ENCODE results near the gene RFX2.

RFX2 gene

DNA sequence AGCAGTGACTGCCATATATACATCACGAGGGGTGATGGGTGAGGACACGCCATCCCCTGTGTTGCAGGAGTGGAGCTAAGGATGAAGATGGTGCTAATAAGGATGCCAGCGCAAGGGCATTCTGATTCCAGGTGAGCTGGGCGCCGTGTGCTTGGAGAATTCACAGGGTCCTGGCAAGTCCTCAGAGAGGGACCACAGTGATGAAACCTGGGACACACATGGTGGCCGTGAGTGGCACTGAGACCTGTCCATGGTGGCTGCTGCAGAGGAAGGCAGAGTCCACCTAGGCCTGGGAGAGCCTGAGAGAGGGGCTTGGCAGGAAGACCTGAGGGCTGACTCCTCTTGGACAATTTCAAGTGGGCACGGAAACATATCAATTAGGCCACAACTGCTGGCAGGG lies 65.2 kb downstream of the RFX2 start:
- TF ChIP-seq, protein P1, sequence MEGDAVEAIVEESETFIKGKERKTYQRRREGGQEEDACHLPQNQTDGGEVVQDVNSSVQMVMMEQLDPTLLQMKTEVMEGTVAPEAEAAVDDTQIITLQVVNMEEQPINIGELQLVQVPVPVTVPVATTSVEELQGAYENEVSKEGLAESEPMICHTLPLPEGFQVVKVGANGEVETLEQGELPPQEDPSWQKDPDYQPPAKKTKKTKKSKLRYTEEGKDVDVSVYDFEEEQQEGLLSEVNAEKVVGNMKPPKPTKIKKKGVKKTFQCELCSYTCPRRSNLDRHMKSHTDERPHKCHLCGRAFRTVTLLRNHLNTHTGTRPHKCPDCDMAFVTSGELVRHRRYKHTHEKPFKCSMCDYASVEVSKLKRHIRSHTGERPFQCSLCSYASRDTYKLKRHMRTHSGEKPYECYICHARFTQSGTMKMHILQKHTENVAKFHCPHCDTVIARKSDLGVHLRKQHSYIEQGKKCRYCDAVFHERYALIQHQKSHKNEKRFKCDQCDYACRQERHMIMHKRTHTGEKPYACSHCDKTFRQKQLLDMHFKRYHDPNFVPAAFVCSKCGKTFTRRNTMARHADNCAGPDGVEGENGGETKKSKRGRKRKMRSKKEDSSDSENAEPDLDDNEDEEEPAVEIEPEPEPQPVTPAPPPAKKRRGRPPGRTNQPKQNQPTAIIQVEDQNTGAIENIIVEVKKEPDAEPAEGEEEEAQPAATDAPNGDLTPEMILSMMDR (IDR thresholded peaks at IDR 0.05; ENCODE audit: low read depth, low read length): no peak
- in situ Hi-C loops (cut with HindIII; ENCODE audit: low sequenced_read_pairs): loop anchor here (25.0 kb wide), 1 partner anchor 92 kb away; the partner anchor contains the start of gene ACSBG2
- no peak overlapping the region for H3K4me3 ChIP-seq (ENCODE audit: low read depth, low read length)
- no peak for DNase-seq (ENCODE audit: low read depth, low spot score)

DNA sequence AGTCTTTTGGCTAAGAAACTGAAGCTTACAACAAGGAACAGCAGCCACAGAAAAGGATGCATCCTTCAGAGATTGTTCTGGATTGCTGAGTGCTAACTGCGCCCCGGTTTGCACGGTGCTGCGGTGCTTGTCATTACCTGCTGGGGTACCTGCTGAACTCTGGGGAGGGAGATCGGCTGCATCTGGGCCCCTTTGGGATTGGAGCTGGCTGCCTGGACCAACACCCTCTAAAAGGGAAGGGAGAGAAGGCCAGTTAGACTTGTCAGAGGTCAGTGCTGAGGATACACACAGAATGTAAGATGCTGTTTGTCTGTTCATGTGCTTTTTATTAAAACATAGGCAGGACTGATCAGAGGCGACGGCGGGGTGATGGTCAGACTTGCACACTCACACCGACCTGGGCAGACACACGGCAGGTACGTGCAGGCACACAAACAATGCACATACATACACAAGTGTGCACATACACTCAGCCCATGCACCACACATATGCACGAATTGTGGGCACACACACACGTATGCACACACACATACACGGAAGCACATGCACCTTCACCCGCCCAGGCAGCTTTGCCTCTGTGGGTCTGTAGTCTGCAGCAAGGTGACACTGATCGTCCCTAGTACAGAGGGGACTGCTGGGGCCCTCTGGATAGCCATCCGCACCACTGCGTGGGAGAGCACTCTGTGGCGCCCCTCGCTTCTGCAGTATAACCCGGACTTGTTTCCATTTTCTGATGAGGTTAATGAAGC lies 66.1 kb downstream of the RFX2 start:
- no peak for DNase-seq (ENCODE audit: low read depth, low spot score)
- in situ Hi-C loops (cut with HindIII; ENCODE audit: low sequenced_read_pairs): loop anchor here (25.0 kb wide), 1 partner anchor 93 kb away; the partner anchor contains the start of gene ACSBG2
- TF ChIP-seq, protein P1 (IDR thresholded peaks at IDR 0.05; ENCODE audit: low read depth, low read length): no peak
- no peak overlapping the region for H3K4me3 ChIP-seq (ENCODE audit: low read depth, low read length)

DNA sequence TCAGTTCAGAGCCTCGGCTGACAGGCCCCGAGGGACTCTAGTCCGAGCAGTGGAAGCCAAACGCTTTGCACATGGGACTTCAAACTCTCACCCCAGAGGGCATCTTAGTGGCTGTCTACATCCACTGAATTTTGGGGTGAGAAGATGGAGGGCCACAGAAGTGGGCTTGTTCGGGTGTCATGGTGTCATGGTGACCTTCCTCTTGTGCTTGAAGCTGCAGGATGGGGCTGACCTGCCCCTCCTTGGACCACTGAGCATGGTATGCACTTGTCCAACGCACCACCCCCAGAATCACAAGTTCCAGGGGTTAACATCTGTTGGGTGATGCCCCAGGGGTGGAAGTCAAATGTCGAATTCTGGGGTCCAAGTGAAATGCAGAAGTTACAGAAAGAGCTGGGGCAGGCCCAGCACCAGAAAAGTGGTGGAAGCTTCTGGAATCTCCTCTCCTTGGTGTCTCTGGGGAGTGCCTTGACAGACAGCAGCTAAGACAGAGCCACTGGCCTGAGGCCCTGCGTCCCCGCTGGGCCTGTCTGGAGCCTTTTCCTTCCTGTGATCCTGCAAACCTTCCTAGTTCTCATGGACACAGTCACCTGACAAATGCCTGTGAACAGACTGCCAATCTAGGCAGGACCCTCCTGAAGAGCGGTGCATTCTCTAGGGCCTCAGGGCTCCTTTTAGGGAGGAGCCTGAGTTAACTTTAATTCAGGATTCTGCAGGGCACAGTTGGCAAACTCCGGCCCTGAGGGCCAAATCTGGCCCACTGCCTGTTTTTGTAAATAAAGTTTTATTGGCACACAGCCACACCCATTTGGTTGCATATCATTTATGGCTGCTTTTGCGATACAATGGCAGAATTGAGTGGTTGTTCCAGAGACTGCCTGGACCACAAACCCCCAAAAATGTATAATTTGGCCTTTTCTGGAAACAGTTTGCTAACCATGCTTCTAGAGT lies 67.2 kb downstream of the RFX2 start:
- in situ Hi-C loops (cut with HindIII; ENCODE audit: low sequenced_read_pairs): loop anchor here (25.0 kb wide), 1 partner anchor 94 kb away; the partner anchor contains the start of gene ACSBG2
- H3K4me3 ChIP-seq (ENCODE audit: low read depth, low read length): no peak overlapping the region
- DNase-seq (ENCODE audit: low read depth, low spot score): no peak
- TF ChIP-seq, protein P1 (IDR thresholded peaks at IDR 0.05; ENCODE audit: low read depth, low read length): no peak

DNA sequence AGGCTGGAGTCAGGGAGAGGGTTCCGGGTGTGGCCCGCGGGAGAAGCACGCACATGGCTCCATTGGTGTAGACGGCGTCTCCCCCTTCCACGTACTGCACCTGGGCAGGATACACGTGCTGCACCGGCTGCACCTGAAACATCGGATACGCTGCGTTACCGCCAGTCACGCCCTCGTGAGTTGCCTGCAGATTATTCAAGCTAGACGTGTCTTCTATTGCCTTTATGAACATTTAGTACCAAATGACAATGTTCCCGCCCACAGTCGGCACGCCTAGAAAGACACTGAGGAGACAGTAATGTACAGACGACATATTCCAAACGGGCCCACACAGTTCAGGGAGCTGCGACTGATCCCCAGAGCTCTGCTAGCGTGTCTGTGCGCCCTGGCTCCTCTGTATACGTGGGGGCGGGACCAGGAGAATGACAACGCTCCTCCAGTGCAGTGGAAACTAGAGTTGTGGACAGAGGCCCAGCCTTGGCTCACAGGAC lies 68.3 kb downstream of the RFX2 start:
- in situ Hi-C loops (cut with HindIII; ENCODE audit: low sequenced_read_pairs): loop anchor here (25.0 kb wide), 1 partner anchor 95 kb away; the partner anchor contains the start of gene ACSBG2
- no peak for DNase-seq (ENCODE audit: low read depth, low spot score)
- TF ChIP-seq, protein P1 (IDR thresholded peaks at IDR 0.05; ENCODE audit: low read depth, low read length): no peak
- no peak overlapping the region for H3K4me3 ChIP-seq (ENCODE audit: low read depth, low read length)

DNA sequence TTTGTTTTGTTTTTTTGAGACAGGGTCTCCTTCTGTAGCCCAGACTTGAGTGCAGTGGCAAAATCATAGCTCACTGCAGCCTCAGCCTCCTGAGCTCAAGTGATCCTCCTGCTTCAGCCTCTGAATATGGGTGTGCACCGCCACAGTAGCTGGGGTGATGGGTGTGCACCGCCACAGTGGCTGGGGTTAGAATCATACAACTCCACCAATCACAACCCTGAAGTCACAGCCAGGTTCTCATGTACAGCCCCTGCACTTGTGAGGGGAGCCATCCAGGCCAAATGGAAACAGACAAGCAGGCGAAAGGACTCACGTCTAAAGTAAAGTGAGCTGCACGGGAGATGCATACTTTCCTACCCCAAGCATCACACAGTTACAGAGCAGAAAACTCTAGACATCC lies 69.2 kb downstream of the RFX2 start:
- TF ChIP-seq, protein P1 (IDR thresholded peaks at IDR 0.05; ENCODE audit: low read depth, low read length): no peak
- H3K4me3 ChIP-seq (ENCODE audit: low read depth, low read length): no peak overlapping the region
- in situ Hi-C loops (cut with HindIII; ENCODE audit: low sequenced_read_pairs): loop anchor here (25.0 kb wide), 1 partner anchor 96 kb away; the partner anchor contains the start of gene ACSBG2
- DNase-seq (ENCODE audit: low read depth, low spot score): no peak

DNA sequence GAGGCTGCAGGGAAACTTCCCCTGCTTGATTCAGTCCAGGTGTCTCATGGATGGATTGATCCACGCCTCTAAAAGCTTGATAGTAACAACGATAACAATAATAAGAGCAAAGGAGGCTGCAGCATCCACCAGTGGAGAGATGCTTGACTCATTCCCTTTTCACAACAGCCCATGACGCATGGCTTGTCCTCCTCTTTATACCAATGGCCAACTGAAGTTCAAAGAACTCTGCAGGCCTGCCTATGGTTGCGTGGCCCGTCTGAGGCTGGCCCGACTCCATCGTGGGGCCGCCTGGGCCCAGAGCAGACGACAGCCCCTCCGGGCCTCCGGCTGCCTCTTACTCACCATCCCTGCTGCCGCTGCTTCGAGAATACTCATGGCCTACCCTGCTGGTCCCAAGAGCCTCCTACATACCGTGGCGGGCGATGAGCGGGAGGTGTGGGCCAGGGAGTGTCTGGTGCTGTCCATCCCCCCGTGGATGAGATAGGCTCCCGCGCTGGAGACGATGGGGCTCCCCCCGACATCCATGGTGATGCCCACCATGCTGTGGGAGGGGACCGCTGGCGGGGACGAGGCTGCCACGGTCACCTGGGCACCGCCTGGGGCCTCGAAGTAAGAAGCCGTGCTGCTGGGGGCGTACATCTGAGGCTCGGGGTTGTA lies 70.6 kb downstream of the RFX2 start:
- H3K4me3 ChIP-seq (ENCODE audit: low read depth, low read length): no peak overlapping the region
- TF ChIP-seq, protein P1 (IDR thresholded peaks at IDR 0.05; ENCODE audit: low read depth, low read length): no peak
- in situ Hi-C loops (cut with HindIII; ENCODE audit: low sequenced_read_pairs): loop anchor here (25.0 kb wide), 1 partner anchor 98 kb away; the partner anchor contains the start of gene ACSBG2
- peak; percentile 47 for DNase-seq (ENCODE audit: low read depth, low spot score)

All from astrocyte of the spinal cord (primary cell).